Stimulated activated CD4-positive, alpha-beta T cell treated with anti-CD3 and anti-CD28 coated beads, Interleukin-12 subunit alpha, Interleukin-12 subunit beta, amount 100 ng/mL, for 48 hours (primary cell): ENCODE data around the gene ILKAP.

Experiments
- DNase-seq, 3 donors: peaks; one replicate each; pipeline ENCODE4 v3.0.0-alpha.2; 2020; ENCODE audit warnings: low read depth in 2 of 3, low spot score in 1 of 3

ILKAP gene

GRCh38 chr2:238125127-238125885, 78.2 kb downstream of the ILKAP start:
- DNase-seq = no peak

GRCh38 chr2:238124488-238125126, 78.9 kb downstream of the ILKAP start:
- no peak for DNase-seq

- DNase-seq = no peak
Measured at GRCh38 chr2:238123991-238124470, 79.5 kb downstream of the ILKAP start.

- no peak for DNase-seq
Measured at GRCh38 chr2:238123218-238123971, 80.1 kb downstream of the ILKAP start.

- no peak for DNase-seq
Measured at GRCh38 chr2:238122287-238123217, 80.9 kb downstream of the ILKAP start.

- DNase-seq = no peak
Measured at GRCh38 chr2:238121511-238122286, 81.8 kb downstream of the ILKAP start.

GRCh38 chr2:238120463-238121298, 82.8 kb downstream of the ILKAP start:
- DNase-seq = no peak
